Measurements from ENCODE around the gene MORC1.

GRCh38 chr3:109059264-109059663 lies 58.7 kb downstream of the MORC1 start:
- TF ChIP-seq, protein P1, sequence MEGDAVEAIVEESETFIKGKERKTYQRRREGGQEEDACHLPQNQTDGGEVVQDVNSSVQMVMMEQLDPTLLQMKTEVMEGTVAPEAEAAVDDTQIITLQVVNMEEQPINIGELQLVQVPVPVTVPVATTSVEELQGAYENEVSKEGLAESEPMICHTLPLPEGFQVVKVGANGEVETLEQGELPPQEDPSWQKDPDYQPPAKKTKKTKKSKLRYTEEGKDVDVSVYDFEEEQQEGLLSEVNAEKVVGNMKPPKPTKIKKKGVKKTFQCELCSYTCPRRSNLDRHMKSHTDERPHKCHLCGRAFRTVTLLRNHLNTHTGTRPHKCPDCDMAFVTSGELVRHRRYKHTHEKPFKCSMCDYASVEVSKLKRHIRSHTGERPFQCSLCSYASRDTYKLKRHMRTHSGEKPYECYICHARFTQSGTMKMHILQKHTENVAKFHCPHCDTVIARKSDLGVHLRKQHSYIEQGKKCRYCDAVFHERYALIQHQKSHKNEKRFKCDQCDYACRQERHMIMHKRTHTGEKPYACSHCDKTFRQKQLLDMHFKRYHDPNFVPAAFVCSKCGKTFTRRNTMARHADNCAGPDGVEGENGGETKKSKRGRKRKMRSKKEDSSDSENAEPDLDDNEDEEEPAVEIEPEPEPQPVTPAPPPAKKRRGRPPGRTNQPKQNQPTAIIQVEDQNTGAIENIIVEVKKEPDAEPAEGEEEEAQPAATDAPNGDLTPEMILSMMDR (IDR thresholded peaks at IDR 0.05; ENCODE audit: low read depth, low read length): no peak
- TF ChIP-seq EZH2phosphoT487 (IDR thresholded peaks at IDR 0.05; ENCODE audit: low read depth): no peak

All from OCI-LY3 (cell line).